HG03103 (cell line): Measurements from ENCODE around the gene NCR2.

Source experiments
- ATAC-seq: cut with Tn5 transposase; IDR thresholded peaks from one replicate; pipeline ENCODE4 v1.9.1; 2021; ENCODE audit warnings: low read depth; ENCODE audit not compliant: unreplicated experiment

The NCR2 gene

DNA sequence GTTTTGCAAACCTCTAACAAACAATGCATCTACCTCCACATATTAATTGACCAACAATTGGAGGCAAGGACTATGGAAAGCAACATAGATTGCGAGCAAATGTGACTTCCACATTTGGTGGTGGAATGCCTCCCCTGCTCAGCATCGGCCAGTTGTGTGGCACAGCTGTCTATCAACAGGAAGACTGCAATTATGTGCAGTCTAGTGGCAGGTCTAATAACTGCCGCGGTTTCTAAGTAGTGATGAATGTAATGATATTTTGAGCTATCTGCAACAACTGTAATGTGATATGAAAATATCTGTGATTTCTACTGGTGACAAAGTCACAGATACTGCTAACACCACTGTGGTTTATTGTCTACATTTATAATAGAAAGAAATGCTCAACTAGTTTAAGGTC lies 56.8 kb downstream of the NCR2 start:
- ATAC-seq: no peak

DNA sequence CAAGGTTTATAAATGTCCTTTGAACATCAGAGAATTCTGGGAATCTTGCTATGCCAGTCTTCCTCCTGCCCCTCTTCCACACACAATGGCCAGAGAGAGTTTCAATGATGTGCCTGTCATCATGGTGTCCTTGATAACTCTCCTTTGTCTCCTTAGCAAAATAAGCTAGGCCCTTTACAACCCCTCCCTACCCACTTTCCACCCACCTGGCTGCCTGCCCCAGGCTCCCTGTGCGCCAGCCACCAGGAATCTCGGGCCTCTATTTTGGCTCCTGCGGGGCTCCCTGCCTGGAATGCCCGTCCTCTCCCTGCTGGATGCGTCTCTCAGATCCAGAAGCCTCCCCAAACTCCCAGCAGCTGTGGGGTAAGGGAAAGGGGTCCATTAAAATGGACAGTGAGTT lies 60.9 kb downstream of the NCR2 start:
- ATAC-seq: no peak

DNA sequence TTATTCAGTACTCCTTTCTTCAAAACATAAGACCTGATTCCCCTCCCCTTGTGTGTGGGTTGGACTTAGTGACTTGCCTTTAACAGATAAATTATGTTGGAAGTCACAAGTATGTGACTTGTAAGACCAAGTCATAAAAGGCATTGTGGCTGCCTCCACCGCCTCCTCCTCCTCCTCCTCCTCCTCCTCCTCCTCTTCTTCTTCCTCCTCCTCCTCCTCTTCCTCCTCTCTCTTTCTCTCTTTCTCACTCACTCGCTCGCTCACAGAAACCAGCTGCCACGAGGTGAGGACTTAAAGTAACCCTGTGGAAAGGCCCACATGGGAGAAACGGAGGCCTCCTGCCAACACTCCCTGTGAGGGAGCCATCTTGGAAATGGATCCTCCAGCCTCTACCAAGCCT lies 64.0 kb downstream of the NCR2 start:
- no peak for ATAC-seq
